HEK293 (cell line): ENCODE results near the gene YIF1B.

ENCODE experiments used
- CTCF ChIA-PET: fragments of 350-600 bp; formaldehyde crosslinking; extraction: SDS; loops from one replicate; lab custom pipeline; 2021; ENCODE audit warnings: antibody characterized with exemption; lab: Yijun Ruan, JAX
- POLR2A ChIA-PET: fragments of 300-600 bp; formaldehyde crosslinking; extraction: SDS; loops from one replicate; lab custom pipeline; 2020; ENCODE audit warnings: antibody characterized with exemption, inconsistent platforms; lab: Yijun Ruan, JAX
- H3K27ac ChIP-seq: fragments of 200-500 bp; sonication (Bioruptor generic); 2 replicates; pipeline ENCODE4 v1.5.1; 2014; ENCODE audit warnings: low read depth, low read length, control low read depth, inconsistent platforms; ENCODE audit errors: extremely low read depth
- H3K36me3 ChIP-seq, 2 experiments: fragments of 200-500 bp in 1 of 2; sonication (Bioruptor generic) in 1 of 2; 1 replicate in 1 of 2; 2 replicates in 1 of 2; pipeline ENCODE4 v1.5.1; 2014 to 2017; ENCODE audit warnings: inconsistent platforms in 2 of 2, low read length in 2 of 2; ENCODE audit not compliant: control insufficient read depth in 2 of 2, insufficient read depth in 1 of 2
- H3K4me1 ChIP-seq: fragments of 200-500 bp; sonication (Bioruptor generic); 2 replicates; pipeline ENCODE4 v1.5.1; 2014; ENCODE audit warnings: mild to moderate bottlenecking, low read length, inconsistent platforms; ENCODE audit not compliant: control insufficient read depth, insufficient read depth
- H3K4me3 ChIP-seq: 2 replicates; pipeline ENCODE4 v1.5.1; 2011; ENCODE audit warnings: low read depth, mild to moderate bottlenecking, control low read depth, low read length, moderate library complexity
- H3K9me3 ChIP-seq: fragments of 200-500 bp; sonication (Bioruptor generic); 2 replicates; pipeline ENCODE4 v1.5.1; 2014; ENCODE audit warnings: low read depth, low read length, inconsistent platforms; ENCODE audit not compliant: control insufficient read depth, insufficient read depth
- KLF7 ChIP-seq: fragments of 450-650 bp; formaldehyde crosslinking; IDR thresholded peaks from 2 replicates; pipeline ENCODE4 v1.5.1; 2016; ENCODE audit warnings: missing biosample characterization, missing genetic modification characterization, borderline replicate concordance
- MYNN ChIP-seq: fragments of 450-650 bp; formaldehyde crosslinking; IDR thresholded peaks from 2 replicates; pipeline ENCODE4 v1.5.1; 2016; ENCODE audit warnings: missing biosample characterization, missing genetic modification characterization, borderline replicate concordance
- SP2 ChIP-seq: fragments of 450-650 bp; formaldehyde crosslinking; IDR thresholded peaks from 2 replicates; pipeline ENCODE4 v1.5.1; 2016; ENCODE audit warnings: missing biosample characterization, missing genetic modification characterization
- WT1 ChIP-seq: fragments of 450-650 bp; formaldehyde crosslinking; IDR thresholded peaks from 2 replicates; pipeline ENCODE4 v1.5.1; 2016; ENCODE audit warnings: missing biosample characterization, missing genetic modification characterization
- ZBTB8A ChIP-seq: fragments of 450-650 bp; formaldehyde crosslinking; IDR thresholded peaks from 2 replicates; pipeline ENCODE4 v1.5.1; 2016; ENCODE audit warnings: missing biosample characterization, missing genetic modification characterization
- ZFHX2 ChIP-seq: fragments of 450-650 bp; formaldehyde crosslinking; conservative IDR thresholded peaks from 2 replicates; pipeline ENCODE4 v1.5.1; 2016; ENCODE audit warnings: missing biosample characterization, missing genetic modification characterization
- ZFP3 ChIP-seq: fragments of 450-650 bp; formaldehyde crosslinking; IDR thresholded peaks from 2 replicates; pipeline ENCODE4 v1.5.1; 2016; ENCODE audit warnings: low read depth, missing biosample characterization, missing genetic modification characterization
- ZIC2 ChIP-seq: fragments of 450-650 bp; formaldehyde crosslinking; IDR thresholded peaks from 2 replicates; pipeline ENCODE4 v1.5.1; 2016; ENCODE audit warnings: missing biosample characterization, missing genetic modification characterization
- ZNF121 ChIP-seq: fragments of 450-650 bp; formaldehyde crosslinking; IDR thresholded peaks from 2 replicates; pipeline ENCODE4 v1.5.1; 2016; ENCODE audit warnings: missing biosample characterization, missing genetic modification characterization
- ZNF155 ChIP-seq: fragments of 450-650 bp; formaldehyde crosslinking; IDR thresholded peaks from 2 replicates; pipeline ENCODE4 v1.5.1; 2016; ENCODE audit warnings: missing biosample characterization, missing genetic modification characterization
- ZNF157 ChIP-seq: fragments of 450-650 bp; formaldehyde crosslinking; IDR thresholded peaks from 2 replicates; pipeline ENCODE4 v1.5.1; 2016; ENCODE audit warnings: missing biosample characterization, missing genetic modification characterization
- ZNF221 ChIP-seq: fragments of 450-650 bp; formaldehyde crosslinking; IDR thresholded peaks from 2 replicates; pipeline ENCODE4 v1.5.1; 2017; ENCODE audit warnings: missing biosample characterization, missing genetic modification characterization, borderline replicate concordance
- ZNF341 ChIP-seq: fragments of 450-650 bp; formaldehyde crosslinking; IDR thresholded peaks from 2 replicates; pipeline ENCODE4; 2016; ENCODE audit warnings: low read depth, missing biosample characterization, missing genetic modification characterization
- ZNF354C ChIP-seq: fragments of 450-650 bp; formaldehyde crosslinking; IDR thresholded peaks from 2 replicates; pipeline ENCODE4 v1.5.1; 2016; ENCODE audit warnings: missing biosample characterization, missing genetic modification characterization, low read depth, borderline replicate concordance
- ZNF362 ChIP-seq: fragments of 450-650 bp; formaldehyde crosslinking; IDR thresholded peaks from 2 replicates; pipeline ENCODE4 v1.5.1; 2016; ENCODE audit warnings: missing biosample characterization, missing genetic modification characterization
- ZNF366 ChIP-seq: fragments of 450-650 bp; formaldehyde crosslinking; conservative IDR thresholded peaks from 2 replicates; pipeline ENCODE4 v1.5.1; 2016; ENCODE audit warnings: missing biosample characterization, missing genetic modification characterization
- ZNF398 ChIP-seq: fragments of 450-650 bp; formaldehyde crosslinking; IDR thresholded peaks from 2 replicates; pipeline ENCODE4 v1.5.1; 2017; ENCODE audit warnings: missing biosample characterization, missing genetic modification characterization
- ZNF580 ChIP-seq: fragments of 450-650 bp; formaldehyde crosslinking; IDR thresholded peaks from 2 replicates; pipeline ENCODE4 v1.5.1; 2016; ENCODE audit warnings: missing biosample characterization, missing genetic modification characterization
- ZNF585B ChIP-seq: fragments of 450-650 bp; formaldehyde crosslinking; IDR thresholded peaks from 2 replicates; pipeline ENCODE4 v1.5.1; 2016; ENCODE audit warnings: missing biosample characterization, missing genetic modification characterization
- ZNF660 ChIP-seq: fragments of 450-650 bp; IDR thresholded peaks from 2 replicates; pipeline ENCODE4 v1.5.1; 2018; ENCODE audit warnings: missing biosample characterization, mild to moderate bottlenecking, missing genetic modification characterization
- ZNF792 ChIP-seq: fragments of 450-650 bp; formaldehyde crosslinking; IDR thresholded peaks from 2 replicates; pipeline ENCODE4 v1.5.1; 2016; ENCODE audit warnings: missing biosample characterization, missing genetic modification characterization
- ZXDB ChIP-seq: fragments of 450-650 bp; formaldehyde crosslinking; IDR thresholded peaks from 2 replicates; pipeline ENCODE4 v1.5.1; 2016; ENCODE audit warnings: missing biosample characterization, missing genetic modification characterization
- TF ChIP-seq, protein P1 (sequence below): fragments of 450-650 bp; IDR thresholded peaks from 2 replicates; pipeline ENCODE4 v1.5.1; 2018; ENCODE audit warnings: missing biosample characterization, mild to moderate bottlenecking, missing genetic modification characterization
- TF ChIP-seq, protein P2 (sequence below): fragments of 450-650 bp; formaldehyde crosslinking; IDR thresholded peaks from 2 replicates; pipeline ENCODE4 v1.5.1; 2016; ENCODE audit warnings: missing biosample characterization, missing genetic modification characterization

YIF1B gene

DNA sequence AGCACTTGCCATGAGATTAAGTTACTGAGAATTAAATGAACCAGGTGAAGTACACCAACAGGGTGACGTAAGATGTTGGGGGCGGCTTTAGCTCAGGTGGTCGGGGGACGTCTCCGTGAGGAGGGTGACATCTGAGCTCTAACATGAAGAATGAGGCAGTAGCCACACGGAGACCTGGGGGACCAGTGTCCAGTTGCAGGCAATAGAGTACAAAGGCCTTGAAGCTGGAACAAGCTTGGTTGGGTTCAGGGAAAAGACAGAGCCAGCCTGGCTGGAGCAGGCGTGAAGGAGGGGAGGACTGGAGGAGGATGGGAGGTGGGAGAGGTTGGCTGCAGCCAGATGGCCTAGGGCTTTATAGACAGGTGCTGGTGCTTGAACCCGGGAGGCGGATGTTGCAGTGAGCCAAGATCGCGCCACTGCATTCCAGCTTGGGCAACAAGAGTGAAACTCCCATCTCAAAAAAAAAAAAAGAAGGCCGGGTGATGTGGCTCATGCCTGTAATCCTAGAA is 49.8 kb downstream of the YIF1B start (continued):
- TF ChIP-seq ZNF398 (tag by site-specific recombination), result peak; percentile 40; the same call in 1 of the 2 replicates
- peak; percentile 37; the same call in 1 of the 2 replicates for TF ChIP-seq ZNF366 (tag by site-specific recombination)
- no peak for TF ChIP-seq ZNF585B (tag by site-specific recombination)
- TF ChIP-seq SP2 (tag by site-specific recombination), result 0 out of 2 replicates have a peak, but pooled peaks have one; percentile 14
- peak; percentile 83 for TF ChIP-seq ZFHX2
- no peak for TF ChIP-seq ZBTB8A (tag by site-specific recombination)
- peak; percentile 95 for TF ChIP-seq WT1 (tag by site-specific recombination)
- peak; percentile 72; the same call in 1 of the 2 replicates for TF ChIP-seq ZNF362 (tag by site-specific recombination)
- no peak for TF ChIP-seq KLF7
- TF ChIP-seq ZXDB (tag by site-specific recombination), result no peak; the same call in 1 of the 2 replicates

GRCh38 chr19:38265213-38265861 is 50.4 kb downstream of the YIF1B start:
- peaks cover 51% of the 10 kb centered on the region for H3K4me1 ChIP-seq
- 0 out of 2 replicates have a peak, but pooled peaks have one; percentile 3 for TF ChIP-seq ZNF341 (tag by site-specific recombination)
- TF ChIP-seq MYNN, result no peak
- 0 out of 2 replicates have a peak, but pooled peaks have one; percentile 5 for TF ChIP-seq ZNF792 (tag by site-specific recombination)
- TF ChIP-seq ZNF121, result no peak
- no peak for TF ChIP-seq WT1 (tag by site-specific recombination)
- no peak for TF ChIP-seq ZNF354C
- TF ChIP-seq ZFP3, result no peak
- TF ChIP-seq ZNF580, result no peak
- TF ChIP-seq ZNF398 (tag by site-specific recombination), result no peak
- no peak for TF ChIP-seq ZIC2 (tag by site-specific recombination)
- TF ChIP-seq, protein P1, sequence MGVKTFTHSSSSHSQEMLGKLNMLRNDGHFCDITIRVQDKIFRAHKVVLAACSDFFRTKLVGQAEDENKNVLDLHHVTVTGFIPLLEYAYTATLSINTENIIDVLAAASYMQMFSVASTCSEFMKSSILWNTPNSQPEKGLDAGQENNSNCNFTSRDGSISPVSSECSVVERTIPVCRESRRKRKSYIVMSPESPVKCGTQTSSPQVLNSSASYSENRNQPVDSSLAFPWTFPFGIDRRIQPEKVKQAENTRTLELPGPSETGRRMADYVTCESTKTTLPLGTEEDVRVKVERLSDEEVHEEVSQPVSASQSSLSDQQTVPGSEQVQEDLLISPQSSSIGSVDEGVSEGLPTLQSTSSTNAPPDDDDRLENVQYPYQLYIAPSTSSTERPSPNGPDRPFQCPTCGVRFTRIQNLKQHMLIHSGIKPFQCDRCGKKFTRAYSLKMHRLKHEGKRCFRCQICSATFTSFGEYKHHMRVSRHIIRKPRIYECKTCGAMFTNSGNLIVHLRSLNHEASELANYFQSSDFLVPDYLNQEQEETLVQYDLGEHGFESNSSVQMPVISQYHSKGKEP (tag by site-specific recombination), result 0 out of 2 replicates have a peak, but pooled peaks have one; percentile 19
- no peak for TF ChIP-seq ZNF157 (tag by site-specific recombination)
- TF ChIP-seq ZNF660 (tag by site-specific recombination), result no peak
- TF ChIP-seq ZNF155 (tag by site-specific recombination), result no peak
- peak; percentile 46 for TF ChIP-seq ZNF366 (tag by site-specific recombination)
- no peak for TF ChIP-seq ZNF362 (tag by site-specific recombination)
- no peak for TF ChIP-seq ZNF221 (tag by site-specific recombination)
- TF ChIP-seq, protein P2, sequence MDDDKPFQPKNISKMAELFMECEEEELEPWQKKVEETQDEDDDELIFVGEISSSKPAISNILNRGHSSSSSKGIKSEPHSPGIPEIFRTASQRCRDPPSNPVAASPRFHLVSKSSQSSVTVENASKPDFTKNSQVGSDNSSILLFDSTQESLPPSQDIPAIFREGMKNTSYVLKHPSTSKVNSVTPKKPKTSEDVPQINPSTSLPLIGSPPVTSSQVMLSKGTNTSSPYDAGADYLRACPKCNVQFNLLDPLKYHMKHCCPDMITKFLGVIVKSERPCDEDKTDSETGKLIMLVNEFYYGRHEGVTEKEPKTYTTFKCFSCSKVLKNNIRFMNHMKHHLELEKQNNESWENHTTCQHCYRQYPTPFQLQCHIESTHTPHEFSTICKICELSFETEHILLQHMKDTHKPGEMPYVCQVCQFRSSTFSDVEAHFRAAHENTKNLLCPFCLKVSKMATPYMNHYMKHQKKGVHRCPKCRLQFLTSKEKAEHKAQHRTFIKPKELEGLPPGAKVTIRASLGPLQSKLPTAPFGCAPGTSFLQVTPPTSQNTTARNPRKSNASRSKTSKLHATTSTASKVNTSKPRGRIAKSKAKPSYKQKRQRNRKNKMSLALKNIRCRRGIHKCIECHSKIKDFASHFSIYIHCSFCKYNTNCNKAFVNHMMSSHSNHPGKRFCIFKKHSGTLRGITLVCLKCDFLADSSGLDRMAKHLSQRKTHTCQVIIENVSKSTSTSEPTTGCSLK (tag by site-specific recombination), result 0 out of 2 replicates have a peak, but pooled peaks have one; percentile 68

More at GRCh38 chr19:38265213-38265861, 50.4 kb downstream of the YIF1B start:
- POLR2A ChIA-PET, result interaction anchor here (0.6 to 4.7 kb wide), 15 partner anchors 9 to 382 kb away, joined by 3 to 26 read pairs (median 7); partner anchors contain the start of genes ACTN4, CATSPERG, FAM98C and GGN
- Histone ChIP-seq H3K36me3 (no peaks in the 10 kb centered on the region; a peak in 1 of 3 replicates), H3K4me3 (peak overlapping the region; percentile 52), H3K27ac (peak overlapping the region; percentile 90), H3K9me3 (no peaks in the 10 kb centered on the region)
- CTCF ChIA-PET, result interaction anchor here (0.6 to 8.8 kb wide), 15 partner anchors 9 to 363 kb away, joined by 3 to 48 read pairs (median 4); partner anchors contain the start of gene CATSPERG
